Thoracic aorta (tissue), 2 donors: ENCODE results near the gene SMIM44. TPM values are rescaled to one million over a fixed set of nuclear protein-coding genes. Genes with fewer than 3 reads are reported as not detected.

Experiments used
- ATAC-seq: fragments of 150-250 bp; one replicate; pipeline ENCODE4 v1.8.0; 2017; ENCODE audit warnings: low read depth; ENCODE audit not compliant: insufficient number of reproducible peaks, low FRiP score
- DNase-seq: peaks from one replicate; pipeline ENCODE4 v3.0.0-alpha.2; 2020; ENCODE audit warnings: low spot score
- H3K27ac ChIP-seq, 2 donors: fragments of 200-600 bp; sonication (generic); 1 replicate in 1 of 2; 2 replicates in 1 of 2; pipeline ENCODE4 v1.5.1; 2016; ENCODE audit warnings: mild to moderate bottlenecking in 2 of 2, moderate library complexity in 2 of 2
- H3K27me3 ChIP-seq: fragments of 200-600 bp; sonication (generic); replicated peaks from 2 replicates; pipeline ENCODE4 v1.6.0; 2016; ENCODE audit warnings: mild to moderate bottlenecking; ENCODE audit not compliant: insufficient read depth
- H3K36me3 ChIP-seq: fragments of 200-600 bp; sonication (generic); one replicate; pipeline ENCODE4 v1.5.1; 2016
- H3K4me1 ChIP-seq, 2 donors: fragments of 200-600 bp; sonication (generic); 1 replicate in 1 of 2; 2 replicates in 1 of 2; pipeline versions ENCODE4 v1.5.1 to v1.6.0; 2016; ENCODE audit warnings: low read depth in 2 of 2, mild to moderate bottlenecking in 1 of 2; ENCODE audit not compliant: control insufficient read depth in 1 of 2
- H3K4me3 ChIP-seq: fragments of 200-600 bp; sonication (generic); 2 replicates; pipeline ENCODE4 v1.5.1; 2016; ENCODE audit warnings: mild to moderate bottlenecking
- H3K9me3 ChIP-seq: fragments of 200-600 bp; sonication (generic); 2 replicates; pipeline ENCODE4 v1.5.1; 2016
- CTCF ChIP-seq: fragments of 200-600 bp; sonication (generic); IDR thresholded peaks from one replicate; pipeline ENCODE4 v1.5.1; 2019; ENCODE audit warnings: antibody characterized with exemption
- total RNA-seq, 2 donors: library from RNA; depleted of rRNA; stranded (reverse); fragments of >200 nt; gene quantifications; one replicate each; pipeline versions ENCODE4 v1.1.0 to v1.2.3, GENCODE V29; 2016

Gene SMIM44
- total RNA-seq, 2 donors from 2014 or later = not detected

GRCh38 chr19:3497757-3498520 lies 14.7 kb upstream of the SMIM44 start:
- Histone ChIP-seq H3K4me1 (peaks cover 10 to 14% of the 10 kb centered on the region in 2 donors), H3K9me3 (no peaks in the 10 kb centered on the region), H3K27me3 (no peaks in the 10 kb centered on the region), H3K36me3 (peaks cover 14% of the 10 kb centered on the region), H3K27ac (no peak overlapping the region), H3K4me3 (no peak overlapping the region)
- ATAC-seq (no peak), DNase-seq (no peak)
- TF ChIP-seq CTCF = no peak

GRCh38 chr19:3496392-3497273 lies 13.4 kb upstream of the SMIM44 start:
- peaks cover 10 to 14% of the 10 kb centered on the region in 2 donors for H3K4me1 ChIP-seq
- H3K4me3 ChIP-seq = no peak overlapping the region
- TF ChIP-seq CTCF = no peak
- DNase-seq = no peak
- H3K27ac ChIP-seq = no peak overlapping the region
- H3K9me3 ChIP-seq = no peaks in the 10 kb centered on the region
- H3K36me3 ChIP-seq = peaks cover 19% of the 10 kb centered on the region
- H3K27me3 ChIP-seq = no peaks in the 10 kb centered on the region
- ATAC-seq = no peak

GRCh38 chr19:3494559-3494958 lies 11.3 kb upstream of the SMIM44 start:
- ATAC-seq = no peak
- no peak for DNase-seq
- no peaks in the 10 kb centered on the region for H3K27me3 ChIP-seq
- no peak for TF ChIP-seq CTCF
- H3K36me3 ChIP-seq = peaks cover 23% of the 10 kb centered on the region
- H3K4me3 ChIP-seq = no peak overlapping the region
- H3K9me3 ChIP-seq = no peaks in the 10 kb centered on the region
- H3K27ac ChIP-seq = no peak overlapping the region
- peaks cover 4 to 5% of the 10 kb centered on the region in 2 donors for H3K4me1 ChIP-seq

GRCh38 chr19:3494051-3494450 lies 10.8 kb upstream of the SMIM44 start:
- H3K36me3 ChIP-seq = peaks cover 23% of the 10 kb centered on the region
- H3K27ac ChIP-seq = no peak overlapping the region
- H3K4me3 ChIP-seq = no peak overlapping the region
- TF ChIP-seq CTCF = no peak
- no peaks in the 10 kb centered on the region for H3K9me3 ChIP-seq
- no peaks in the 10 kb centered on the region for H3K27me3 ChIP-seq
- peaks cover 0 to under 1% of the 10 kb centered on the region in 2 donors for H3K4me1 ChIP-seq
- ATAC-seq (no peak), DNase-seq (no peak)

GRCh38 chr19:3493651-3494050 lies 10.4 kb upstream of the SMIM44 start:
- Histone ChIP-seq H3K4me3 (no peak overlapping the region), H3K9me3 (no peaks in the 10 kb centered on the region), H3K27ac (no peak overlapping the region), H3K36me3 (peaks cover 23% of the 10 kb centered on the region), H3K4me1 (no peaks in the 10 kb centered on the region), H3K27me3 (no peaks in the 10 kb centered on the region)
- no peak for TF ChIP-seq CTCF
- no peak for DNase-seq
- ATAC-seq = no peak
